Brain microvascular endothelial cell (primary cell): ENCODE results near the gene MCC.

Experiments used
- DNase-seq: peaks from one replicate; pipeline ENCODE4 v3.0.0-alpha.2; 2020
- H3K27ac ChIP-seq: fragments of 250-450 bp; sonication (Bioruptor Pico); 2 replicates; pipeline ENCODE4 v1.5.1; 2020; ENCODE audit warnings: mild to moderate bottlenecking, moderate library complexity
- H3K27me3 ChIP-seq: fragments of 250-450 bp; sonication (Bioruptor Pico); replicated peaks from 2 replicates; pipeline ENCODE4 v1.5.1; 2020; ENCODE audit warnings: mild to moderate bottlenecking
- H3K36me3 ChIP-seq: fragments of 250-450 bp; sonication (Bioruptor Pico); replicated peaks from 2 replicates; pipeline ENCODE4 v1.5.1; 2020; ENCODE audit warnings: mild to moderate bottlenecking
- H3K4me3 ChIP-seq: 2 replicates; pipeline ENCODE4 v1.5.1; 2011; ENCODE audit warnings: low read depth, mild to moderate bottlenecking, control low read depth, low read length, moderate library complexity
- in situ Hi-C: cut with HindIII; loops from 2 replicates; pipeline ENCODE4 v1.10.0; 2017; ENCODE audit warnings: low sequenced_read_pairs, low pct_ligation_motif_present
- TF ChIP-seq, protein P1 (sequence below): IDR thresholded peaks from 2 replicates; pipeline ENCODE4 v1.5.1; 2011; ENCODE audit warnings: low read depth, mild to moderate bottlenecking, moderate library complexity, low read length, control low read depth, inconsistent platforms; ENCODE audit errors: missing control alignments

Gene MCC

DNA sequence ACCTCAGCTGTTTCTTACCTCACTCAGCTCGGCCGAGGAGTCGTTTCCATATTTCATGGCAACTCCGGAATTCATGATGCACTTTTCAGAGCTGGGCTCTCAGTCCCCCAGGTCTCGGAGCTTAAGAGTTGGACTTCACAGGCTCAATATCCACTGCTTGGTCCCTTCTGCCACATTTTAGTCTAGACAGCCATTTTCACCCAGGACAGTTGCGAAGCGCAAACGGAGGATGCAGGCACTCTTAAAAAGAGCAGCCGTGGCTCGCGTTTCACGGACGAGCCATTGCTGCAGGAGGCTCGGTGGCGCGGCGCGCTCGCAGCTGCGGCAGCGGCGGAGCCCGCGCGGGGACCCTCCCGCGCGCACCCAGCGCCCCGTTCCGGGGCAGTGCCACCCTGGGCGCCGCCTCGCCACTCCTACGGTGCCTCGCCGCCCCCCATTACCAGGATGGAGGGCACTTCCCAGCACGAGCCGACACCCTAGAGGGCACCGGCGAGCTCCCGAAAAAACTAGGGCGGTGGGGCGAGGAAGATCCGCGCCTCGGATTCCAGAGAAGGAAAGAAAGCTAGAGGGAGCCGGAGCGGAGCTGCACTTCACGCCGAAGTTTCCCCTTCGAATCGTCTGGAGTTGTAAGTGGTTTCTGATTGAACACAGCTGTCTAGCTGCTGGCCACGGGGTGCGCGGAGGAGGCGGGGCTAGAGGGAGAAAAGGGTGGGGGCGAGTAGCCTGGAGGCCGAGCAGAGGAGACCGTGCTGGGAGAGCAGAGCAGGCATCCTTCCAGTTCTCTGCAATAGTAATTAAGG lies 193.7 kb downstream of the MCC start:
- no peaks in the 10 kb centered on the region for H3K36me3 ChIP-seq
- peak overlapping the region; percentile 81 for H3K4me3 ChIP-seq
- TF ChIP-seq, protein P1, sequence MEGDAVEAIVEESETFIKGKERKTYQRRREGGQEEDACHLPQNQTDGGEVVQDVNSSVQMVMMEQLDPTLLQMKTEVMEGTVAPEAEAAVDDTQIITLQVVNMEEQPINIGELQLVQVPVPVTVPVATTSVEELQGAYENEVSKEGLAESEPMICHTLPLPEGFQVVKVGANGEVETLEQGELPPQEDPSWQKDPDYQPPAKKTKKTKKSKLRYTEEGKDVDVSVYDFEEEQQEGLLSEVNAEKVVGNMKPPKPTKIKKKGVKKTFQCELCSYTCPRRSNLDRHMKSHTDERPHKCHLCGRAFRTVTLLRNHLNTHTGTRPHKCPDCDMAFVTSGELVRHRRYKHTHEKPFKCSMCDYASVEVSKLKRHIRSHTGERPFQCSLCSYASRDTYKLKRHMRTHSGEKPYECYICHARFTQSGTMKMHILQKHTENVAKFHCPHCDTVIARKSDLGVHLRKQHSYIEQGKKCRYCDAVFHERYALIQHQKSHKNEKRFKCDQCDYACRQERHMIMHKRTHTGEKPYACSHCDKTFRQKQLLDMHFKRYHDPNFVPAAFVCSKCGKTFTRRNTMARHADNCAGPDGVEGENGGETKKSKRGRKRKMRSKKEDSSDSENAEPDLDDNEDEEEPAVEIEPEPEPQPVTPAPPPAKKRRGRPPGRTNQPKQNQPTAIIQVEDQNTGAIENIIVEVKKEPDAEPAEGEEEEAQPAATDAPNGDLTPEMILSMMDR = peak; percentile 39
- in situ Hi-C loops = no loop called here
- DNase-seq = peak; percentile 85
- H3K27ac ChIP-seq = peak overlapping the region; percentile 66
- no peaks in the 10 kb centered on the region for H3K27me3 ChIP-seq

DNA sequence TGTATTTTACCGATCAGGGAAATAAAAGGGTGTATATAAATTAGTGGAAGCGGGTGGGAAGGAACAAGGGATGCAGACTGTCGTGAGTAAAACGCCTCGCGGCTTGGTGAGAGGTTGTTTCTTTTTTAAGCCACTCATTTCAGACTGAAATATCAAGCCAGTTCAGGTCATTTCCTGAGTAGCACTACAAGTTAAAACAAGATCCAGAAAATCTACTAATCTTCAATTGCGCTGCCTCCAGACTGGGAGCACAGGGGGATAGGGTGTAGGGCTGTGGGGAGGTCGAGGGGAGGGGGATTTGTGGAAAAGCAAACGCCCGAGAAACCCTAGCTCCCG lies 194.3 kb downstream of the MCC start:
- in situ Hi-C loops = no loop called here
- Histone ChIP-seq H3K4me3 (peak overlapping the region; percentile 81), H3K36me3 (no peaks in the 10 kb centered on the region), H3K27ac (peak overlapping the region; percentile 66), H3K27me3 (no peaks in the 10 kb centered on the region)
- peak; percentile 34 for DNase-seq
- TF ChIP-seq, protein P1 = no peak

DNA sequence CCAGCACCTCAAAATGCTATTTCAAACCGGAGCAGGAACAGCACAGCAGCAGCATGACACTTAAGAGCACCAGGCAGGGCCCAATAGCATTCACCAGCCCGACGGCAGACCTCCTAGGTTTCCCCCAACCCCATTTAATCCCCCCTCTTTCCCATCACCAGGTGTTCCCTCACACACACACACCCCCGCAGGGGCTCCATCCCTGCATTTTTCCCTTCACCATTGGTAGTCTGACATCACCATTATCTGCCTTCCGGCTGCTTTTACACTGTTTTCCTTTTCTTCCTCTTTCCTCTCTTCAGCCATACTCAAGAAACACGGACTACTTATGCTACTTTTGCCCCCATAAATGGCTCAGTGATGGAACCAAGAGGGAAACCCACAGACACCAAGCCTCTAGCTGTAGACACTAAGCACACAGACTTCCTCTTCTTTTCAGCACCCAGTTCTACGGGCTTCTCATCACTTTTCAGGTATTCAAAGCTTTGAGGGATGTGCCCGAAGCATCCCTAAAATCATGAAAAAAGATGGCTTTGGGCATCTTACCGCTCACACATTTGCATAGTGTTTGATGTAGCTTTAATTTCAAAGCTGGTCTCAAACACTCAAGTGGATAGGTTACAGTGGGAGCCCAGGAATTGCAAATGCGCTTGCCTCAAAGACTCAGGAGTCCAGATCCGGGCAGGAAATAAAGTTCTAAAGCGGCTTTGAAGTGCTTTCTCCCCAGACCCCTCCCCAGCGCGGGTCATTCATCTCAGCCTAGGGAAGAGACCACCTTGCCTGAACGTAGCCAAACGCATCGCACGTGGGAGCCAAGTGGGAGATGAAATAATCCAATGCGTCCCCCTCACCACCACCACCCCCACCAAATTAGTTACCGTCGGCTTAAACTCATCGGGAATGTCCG lies 194.9 kb downstream of the MCC start:
- H3K4me3 ChIP-seq = peak overlapping the region; percentile 81
- in situ Hi-C loops = no loop called here
- TF ChIP-seq, protein P1 = no peak
- no peaks in the 10 kb centered on the region for H3K36me3 ChIP-seq
- H3K27me3 ChIP-seq = no peaks in the 10 kb centered on the region
- no peak for DNase-seq
- H3K27ac ChIP-seq = peak overlapping the region; percentile 66

DNA sequence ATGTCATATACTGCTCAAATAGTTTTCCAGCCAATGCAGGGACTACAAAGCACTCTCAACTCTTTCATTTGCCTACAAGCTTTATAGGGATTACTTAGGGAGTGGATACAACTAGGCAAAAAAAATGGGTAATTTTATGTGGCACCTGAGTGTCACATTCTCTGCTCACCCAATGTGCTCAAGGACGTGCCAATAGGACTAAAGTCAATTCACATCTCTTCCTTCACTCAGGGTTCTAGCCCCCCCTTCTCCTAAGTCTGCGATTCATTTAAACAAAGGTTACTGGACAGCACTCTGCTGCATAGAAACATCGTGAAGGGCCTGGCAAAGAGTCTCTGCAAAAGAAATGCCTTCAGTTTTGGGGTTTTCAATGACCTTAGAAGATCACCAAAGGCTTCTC lies 195.8 kb downstream of the MCC start:
- H3K4me3 ChIP-seq = peak overlapping the region; percentile 81
- no peaks in the 10 kb centered on the region for H3K27me3 ChIP-seq
- no peak for DNase-seq
- H3K27ac ChIP-seq = no peak overlapping the region
- in situ Hi-C loops = no loop called here
- H3K36me3 ChIP-seq = no peaks in the 10 kb centered on the region
- TF ChIP-seq, protein P1 = no peak

DNA sequence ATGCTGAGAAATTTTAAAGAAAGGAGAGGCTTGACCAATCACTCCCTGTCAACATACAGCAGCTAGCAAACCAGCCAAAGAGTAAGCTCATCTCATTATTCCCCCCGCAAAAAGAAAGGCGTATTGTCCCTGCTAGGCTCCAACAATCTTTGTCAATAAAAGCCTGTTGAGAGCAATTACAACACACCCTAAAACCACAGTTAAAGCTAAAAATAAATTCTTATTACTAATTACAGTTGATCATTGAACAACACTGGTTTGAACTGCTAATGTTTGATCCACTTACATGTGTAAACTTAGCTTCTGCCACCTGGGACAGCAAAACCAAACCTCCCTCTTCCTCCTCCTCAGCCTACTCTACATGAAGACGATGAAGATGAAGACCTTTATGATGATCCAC lies 204.7 kb downstream of the MCC start:
- Histone ChIP-seq H3K27ac (no peak overlapping the region), H3K36me3 (no peaks in the 10 kb centered on the region), H3K4me3 (no peak overlapping the region), H3K27me3 (no peaks in the 10 kb centered on the region)
- TF ChIP-seq, protein P1 = no peak
- DNase-seq = no peak
- in situ Hi-C loops = no loop called here
